SU-DHL-6 (cell line): ENCODE data around the gene CNTN4.

ENCODE experiments used
- H2AFZ ChIP-seq: fragments of 200-600 bp; sonication (generic); 2 replicates; pipeline ENCODE4 v1.6.1; 2014; ENCODE audit warnings: low read depth, mild to moderate bottlenecking, moderate library complexity, mixed read lengths, antibody characterized with exemption, low read length; ENCODE audit not compliant: severe bottlenecking
- H3F3A ChIP-seq: fragments of 200-600 bp; shearing (Covaris generic); 2 replicates; pipeline ENCODE4 v1.6.0; 2016; ENCODE audit warnings: antibody characterized with exemption, mild to moderate bottlenecking; ENCODE audit not compliant: insufficient read depth
- H3K27ac ChIP-seq: fragments of 200-600 bp; sonication (generic); 2 replicates; pipeline ENCODE4 v1.5.1; 2016; ENCODE audit warnings: low read depth, mild to moderate bottlenecking, low read length, moderate library complexity, mixed read lengths
- H3K27me3 ChIP-seq: fragments of 200-600 bp; sonication (generic), shearing (Covaris generic); 2 replicates; pipeline ENCODE4 v1.6.0; 2014; ENCODE audit warnings: mild to moderate bottlenecking, low read length
- H3K36me3 ChIP-seq: fragments of 200-600 bp; sonication (generic); 2 replicates; pipeline ENCODE4 v1.6.1; 2014; ENCODE audit warnings: mild to moderate bottlenecking, low read length, mixed read lengths
- H3K4me2 ChIP-seq: fragments of 300-600, 200-600 bp; shearing (Covaris generic), sonication (generic); 2 replicates; pipeline ENCODE4 v1.6.0; 2014; ENCODE audit warnings: low read length, low read depth, mild to moderate bottlenecking; ENCODE audit not compliant: poor library complexity, severe bottlenecking
- H3K4me3 ChIP-seq: fragments of 200-600 bp; sonication (generic); 2 replicates; pipeline ENCODE4 v1.5.1; 2014; ENCODE audit warnings: antibody characterized with exemption, low read length, mild to moderate bottlenecking, mixed read lengths; ENCODE audit not compliant: insufficient read depth, poor library complexity, severe bottlenecking
- H3K79me2 ChIP-seq: fragments of 200-600 bp; sonication (generic); 2 replicates; pipeline ENCODE4 v1.6.1; 2014; ENCODE audit warnings: mild to moderate bottlenecking, low read length, moderate library complexity; ENCODE audit not compliant: insufficient read depth
- H3K9ac ChIP-seq: fragments of 200-600 bp; sonication (generic); 2 replicates; pipeline ENCODE4 v1.7.0; 2014; ENCODE audit warnings: mild to moderate bottlenecking, low read length
- H3K9me2 ChIP-seq: fragments of 200-600 bp; sonication (generic); replicated peaks from 2 replicates; pipeline ENCODE4 v1.6.1; 2014; ENCODE audit warnings: low read length; ENCODE audit not compliant: insufficient read depth
- H3K9me3 ChIP-seq: fragments of 200-600 bp; sonication (generic); 2 replicates; pipeline ENCODE4 v1.6.1; 2014; ENCODE audit warnings: low read length, mixed read lengths; ENCODE audit not compliant: insufficient read depth
- H4K20me1 ChIP-seq: fragments of 200-600 bp; sonication (generic); 2 replicates; pipeline ENCODE4 v1.6.1; 2014; ENCODE audit warnings: low read depth, mild to moderate bottlenecking, antibody characterized with exemption, low read length, moderate library complexity, mixed read lengths
- EZH2phosphoT487 ChIP-seq: fragments of 200-600 bp; sonication (generic), shearing (Covaris generic); conservative IDR thresholded peaks from 2 replicates; pipeline ENCODE4 v1.6.1; 2018; ENCODE audit warnings: mild to moderate bottlenecking, antibody characterized with exemption, low read length, moderate library complexity, mixed read lengths
- TF ChIP-seq, protein P1 (sequence below): fragments of 200-600 bp; sonication (generic); IDR thresholded peaks from one replicate; pipeline ENCODE4 v1.5.1; 2017; ENCODE audit warnings: antibody characterized with exemption, mild to moderate bottlenecking, low read length, moderate library complexity; ENCODE audit not compliant: insufficient read depth, poor library complexity, severe bottlenecking

Gene CNTN4

DNA sequence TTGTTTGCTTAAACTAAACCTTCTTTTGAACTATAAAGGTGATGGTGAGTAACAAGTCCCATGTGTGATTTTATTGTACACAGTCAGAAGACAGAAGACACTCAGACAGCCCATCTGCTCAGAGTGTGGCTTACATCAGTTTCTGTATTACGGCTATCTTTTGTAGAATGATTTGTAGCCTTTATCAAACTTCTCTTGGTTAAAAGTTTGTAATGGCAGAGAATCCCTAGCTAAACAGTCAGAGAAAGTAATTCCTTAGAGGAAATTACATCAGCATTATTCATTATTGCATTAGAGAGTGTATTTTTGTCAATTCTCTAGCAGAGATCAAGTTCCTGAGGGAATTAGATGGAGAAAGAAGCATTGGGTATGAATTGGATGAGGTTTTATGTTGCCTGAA, 500.8 kb downstream of the CNTN4 start:
- Histone ChIP-seq H3K9me3 (no peaks in the 10 kb centered on the region), H2AFZ (no peak overlapping the region), H3K36me3 (no peaks in the 10 kb centered on the region), H3K9ac (no peak overlapping the region), H3K79me2 (no peaks in the 10 kb centered on the region), H4K20me1 (no peaks in the 10 kb centered on the region), H3K27ac (no peak overlapping the region), H3K4me2 (no peak overlapping the region), H3F3A (no peaks in the 10 kb centered on the region), H3K4me3 (no peak overlapping the region), H3K9me2 (no peaks in the 10 kb centered on the region), H3K27me3 (no peaks in the 10 kb centered on the region)
- TF ChIP-seq, protein P1, sequence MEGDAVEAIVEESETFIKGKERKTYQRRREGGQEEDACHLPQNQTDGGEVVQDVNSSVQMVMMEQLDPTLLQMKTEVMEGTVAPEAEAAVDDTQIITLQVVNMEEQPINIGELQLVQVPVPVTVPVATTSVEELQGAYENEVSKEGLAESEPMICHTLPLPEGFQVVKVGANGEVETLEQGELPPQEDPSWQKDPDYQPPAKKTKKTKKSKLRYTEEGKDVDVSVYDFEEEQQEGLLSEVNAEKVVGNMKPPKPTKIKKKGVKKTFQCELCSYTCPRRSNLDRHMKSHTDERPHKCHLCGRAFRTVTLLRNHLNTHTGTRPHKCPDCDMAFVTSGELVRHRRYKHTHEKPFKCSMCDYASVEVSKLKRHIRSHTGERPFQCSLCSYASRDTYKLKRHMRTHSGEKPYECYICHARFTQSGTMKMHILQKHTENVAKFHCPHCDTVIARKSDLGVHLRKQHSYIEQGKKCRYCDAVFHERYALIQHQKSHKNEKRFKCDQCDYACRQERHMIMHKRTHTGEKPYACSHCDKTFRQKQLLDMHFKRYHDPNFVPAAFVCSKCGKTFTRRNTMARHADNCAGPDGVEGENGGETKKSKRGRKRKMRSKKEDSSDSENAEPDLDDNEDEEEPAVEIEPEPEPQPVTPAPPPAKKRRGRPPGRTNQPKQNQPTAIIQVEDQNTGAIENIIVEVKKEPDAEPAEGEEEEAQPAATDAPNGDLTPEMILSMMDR, result no peak
- TF ChIP-seq EZH2phosphoT487, result no peak

DNA sequence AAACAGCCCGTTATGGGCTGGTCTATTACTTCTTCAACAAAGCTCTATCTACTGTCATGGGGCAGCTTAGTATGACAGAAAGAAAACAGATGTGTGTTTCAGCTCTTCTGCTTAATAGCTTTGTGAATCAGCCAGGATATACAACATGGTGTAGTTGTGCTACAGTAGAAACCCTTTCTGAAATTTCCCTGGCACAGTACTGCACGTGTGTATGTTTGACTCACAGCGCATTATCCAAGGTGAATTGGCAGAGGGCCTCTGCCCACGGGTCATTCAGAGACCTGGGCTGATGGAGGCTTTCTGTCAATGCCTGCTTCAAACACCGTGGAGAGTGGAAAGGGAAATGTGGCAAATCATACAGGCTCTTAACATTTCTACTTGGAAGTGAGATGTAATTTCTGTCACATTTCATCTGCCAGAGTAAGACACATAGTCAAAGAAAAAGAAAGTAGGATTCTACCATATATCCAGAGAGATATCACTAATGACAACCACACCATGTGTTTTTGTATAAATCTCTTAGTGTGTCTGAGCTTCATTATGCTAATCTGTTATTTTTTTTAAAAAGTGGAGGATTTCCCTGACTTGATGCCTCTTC, 505.1 kb downstream of the CNTN4 start:
- H3K4me3 ChIP-seq, result no peak overlapping the region
- no peaks in the 10 kb centered on the region for H3K36me3 ChIP-seq
- H3K79me2 ChIP-seq, result no peaks in the 10 kb centered on the region
- TF ChIP-seq EZH2phosphoT487, result no peak
- TF ChIP-seq, protein P1, result no peak
- H3F3A ChIP-seq, result no peaks in the 10 kb centered on the region
- no peaks in the 10 kb centered on the region for H3K27me3 ChIP-seq
- no peaks in the 10 kb centered on the region for H4K20me1 ChIP-seq
- H3K4me2 ChIP-seq, result no peak overlapping the region
- H3K9me3 ChIP-seq, result no peaks in the 10 kb centered on the region
- H3K9me2 ChIP-seq, result no peaks in the 10 kb centered on the region
- no peak overlapping the region for H3K27ac ChIP-seq
- H3K9ac ChIP-seq, result no peak overlapping the region
- H2AFZ ChIP-seq, result no peak overlapping the region

DNA sequence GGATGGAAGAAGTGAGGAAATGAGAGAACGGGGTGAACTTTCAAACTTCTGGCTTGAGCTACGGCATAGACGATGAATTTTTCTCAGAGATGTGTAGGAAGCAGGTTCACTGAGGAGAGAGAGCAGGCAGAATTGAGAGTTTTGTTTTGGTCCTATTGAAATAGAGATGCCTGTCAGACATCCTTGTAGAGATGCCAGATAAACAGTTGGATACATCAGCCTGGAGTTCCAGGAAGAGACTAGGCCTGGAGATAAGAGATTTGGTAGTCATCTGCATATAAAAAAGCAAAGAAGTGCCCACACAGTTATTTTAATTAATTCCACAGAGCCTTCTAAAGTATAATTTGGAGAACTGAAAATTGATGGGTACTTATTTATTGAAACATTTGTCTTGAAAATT, 515.9 kb downstream of the CNTN4 start:
- Histone ChIP-seq H3K4me2 (no peak overlapping the region), H3K9ac (no peak overlapping the region), H4K20me1 (no peaks in the 10 kb centered on the region), H3F3A (no peaks in the 10 kb centered on the region), H3K79me2 (no peaks in the 10 kb centered on the region), H3K36me3 (no peaks in the 10 kb centered on the region), H3K9me2 (no peaks in the 10 kb centered on the region), H3K4me3 (no peak overlapping the region), H3K27me3 (no peaks in the 10 kb centered on the region), H3K9me3 (no peaks in the 10 kb centered on the region), H3K27ac (no peak overlapping the region), H2AFZ (no peak overlapping the region)
- TF ChIP-seq, protein P1, result no peak
- TF ChIP-seq EZH2phosphoT487, result no peak
